ENCODE data around the gene RAB6B. TPM values are rescaled to one million over a fixed set of nuclear protein-coding genes. Genes with fewer than 3 reads are reported as not detected.

The RAB6B gene
- total and polyA plus RNA-seq, 10 donors: 1.3 to 20.4 (median 8.5) TPM

GRCh38 chr3:133921592-133921991 lies 25.9 kb upstream of the RAB6B start:
- WGBS, 5 donors: 88 to 98% (median 95%) methylated on average over 1 of the region's 1 CpG

GRCh38 chr3:133917144-133917543 lies 21.5 kb upstream of the RAB6B start:
- TF ChIP-seq POLR2A (IDR thresholded peaks at IDR 0.05) (no peak), POLR2AphosphoS5 (IDR thresholded peaks at IDR 0.05) (no peak), CTCF (IDR thresholded peaks at IDR 0.05 in 8 of 11, conservative IDR thresholded peaks at IDR 0.05 in 3 of 11) (no peak)
- DNase-seq: no peak
- intact Hi-C loops (cut with DNase I; ENCODE audit: low total_unique reads): no loop called here
- H3K27ac ChIP-seq: no peak overlapping the region
- H3K9me3 ChIP-seq: peaks cover 0 to 3% (median 0%) of the 10 kb centered on the region in 8 donors
- H3K27me3 ChIP-seq (replicated peaks in 1 of 7): peaks cover 0 to 38% (median 0%) of the 10 kb centered on the region in 7 donors
- H3K4me1 ChIP-seq: no peaks in the 10 kb centered on the region
- no peaks in the 10 kb centered on the region for H3K36me3 ChIP-seq
- H3K4me3 ChIP-seq: no peak overlapping the region

More at GRCh38 chr3:133921592-133921991, 25.9 kb upstream of the RAB6B start:
- Histone ChIP-seq H3K4me3 (no peak overlapping the region), H3K36me3 (no peaks in the 10 kb centered on the region), H3K27ac (no peak overlapping the region), H3K27me3 (replicated peaks in 1 of 7) (peaks cover 0 to 13% (median 0%) of the 10 kb centered on the region in 7 donors), H3K4me1 (no peaks in the 10 kb centered on the region), H3K9me3 (peaks cover 0 to 3% (median 0%) of the 10 kb centered on the region in 8 donors)
- intact Hi-C loops (cut with DNase I; ENCODE audit: low total_unique reads): no loop called here
- DNase-seq: no peak
- no peak for TF ChIP-seq POLR2A (IDR thresholded peaks at IDR 0.05)
- TF ChIP-seq CTCF (IDR thresholded peaks at IDR 0.05 in 8 of 11, conservative IDR thresholded peaks at IDR 0.05 in 3 of 11): no peak
- TF ChIP-seq POLR2AphosphoS5 (IDR thresholded peaks at IDR 0.05): no peak

- Histone ChIP-seq H3K9me3 (peaks cover 0 to 3% (median 0%) of the 10 kb centered on the region in 8 donors), H3K36me3 (no peaks in the 10 kb centered on the region), H3K4me1 (no peaks in the 10 kb centered on the region), H3K27me3 (replicated peaks in 1 of 7) (peaks cover 0 to 50% (median 0%) of the 10 kb centered on the region in 7 donors), H3K27ac (no peak overlapping the region), H3K4me3 (no peak overlapping the region)
- intact Hi-C loops (cut with DNase I; ENCODE audit: low total_unique reads): no loop called here
- TF ChIP-seq POLR2AphosphoS5 (IDR thresholded peaks at IDR 0.05) (no peak), CTCF (IDR thresholded peaks at IDR 0.05 in 8 of 11, conservative IDR thresholded peaks at IDR 0.05 in 3 of 11) (no peak), POLR2A (IDR thresholded peaks at IDR 0.05) (no peak)
- no peak for DNase-seq
- WGBS, 5 donors: 77 to 84% (median 82%) methylated on average over 8 to 10 of the region's 10 CpGs
Observed at GRCh38 chr3:133915685-133916658, 20.3 kb upstream of the RAB6B start.
